Tibial nerve (tissue), 4 donors: Measurements from ENCODE around the gene RAB5A. TPM values are rescaled to one million over a fixed set of nuclear protein-coding genes. Genes with fewer than 3 reads are reported as not detected.

Source experiments
- small RNA-seq: library from RNA; depleted of rRNA; stranded (forward); fragments of <200 nt; gene quantifications from one replicate; pipeline ENCODE3, GENCODE V24; 2016
- total RNA-seq, 4 donors: library from RNA; depleted of rRNA; stranded (reverse); fragments of >200 nt; gene quantifications; one replicate each; pipeline ENCODE4 v1.1.0, GENCODE V29; 2016

Gene RAB5A
- total RNA-seq, 4 donors from 2014 or later, result 47.7 to 83.0 (median 53.2) TPM

Small RNA genes within 50 kb of the gene (small RNA-seq; reads per million reads assigned to genes)
- gene RNU4-85P (not detected), gene RPL39P18 (not detected)

Other genes with a start within 250 kb of the RAB5A start
- 1 to 10 TPM in 3 of 4 donors, under 1 TPM in 1; 0.63 to 4.4 (median 1.8) TPM for gene EFHB, start 12.9 kb upstream of the RAB5A start, total RNA-seq
- not detected for gene PP2D1, start 65.2 kb downstream of the RAB5A start, total RNA-seq
- 10 to 100 TPM; 34.5 to 87.2 (median 60.1) TPM for gene KAT2B, start 93.3 kb downstream of the RAB5A start, total RNA-seq
- gene SGO1, start 239.1 kb downstream of the RAB5A start, total RNA-seq, result under 1 TPM in 1 of 4 donors, not detected in 3; 0.87 TPM